Neural progenitor cell (in vitro differentiated cells): ENCODE results near the gene IGFLR1. TPM values are rescaled to one million over a fixed set of nuclear protein-coding genes. Genes with fewer than 3 reads are reported as not detected.
A peak's percentile ranks its signal among the peaks of the same experiment; 100 is the strongest.

Experiments
- DNase-seq: peaks from one replicate; pipeline ENCODE4 v3.0.0-alpha.2; 2016; ENCODE audit warnings: low spot score
- H2AFZ ChIP-seq: fragments of 200-600 bp; sonication (generic); replicated peaks from 2 replicates; pipeline ENCODE4 v1.6.1; 2016; ENCODE audit warnings: antibody characterized with exemption
- H3F3A ChIP-seq: fragments of 200-600 bp; sonication (generic); 2 replicates; pipeline ENCODE4 v1.6.1; 2016; ENCODE audit warnings: antibody characterized with exemption, low read depth
- H3K27ac ChIP-seq: fragments of 200-600 bp; sonication (generic); 2 replicates; pipeline ENCODE4 v1.5.1; 2016; ENCODE audit warnings: mild to moderate bottlenecking
- H3K27me3 ChIP-seq: fragments of 200-600 bp; sonication (generic); 2 replicates; pipeline ENCODE4 v1.6.1; 2016; ENCODE audit warnings: mild to moderate bottlenecking, moderate library complexity
- H3K36me3 ChIP-seq: fragments of 200-600 bp; sonication (generic); 2 replicates; pipeline ENCODE4 v1.5.1; 2016
- H3K4me1 ChIP-seq: fragments of 200-600 bp; sonication (generic); 2 replicates; pipeline ENCODE4 v1.6.1; 2016; ENCODE audit warnings: mixed run types
- H3K4me2 ChIP-seq: fragments of 200-600 bp; sonication (generic); 2 replicates; pipeline ENCODE4 v1.6.1; 2016
- H3K4me3 ChIP-seq: fragments of 200-600 bp; sonication (generic); 2 replicates; pipeline ENCODE4 v1.5.1; 2016
- H3K79me2 ChIP-seq: fragments of 200-600 bp; sonication (generic); 2 replicates; pipeline ENCODE4 v1.6.1; 2016; ENCODE audit warnings: low read depth
- H3K9ac ChIP-seq: fragments of 200-600 bp; sonication (generic); 2 replicates; pipeline ENCODE4 v1.6.1; 2016
- H3K9me3 ChIP-seq: fragments of 200-600 bp; sonication (generic); 2 replicates; pipeline ENCODE4 v1.5.1; 2016; ENCODE audit warnings: low read depth
- H4K20me1 ChIP-seq: fragments of 200-600 bp; sonication (generic); 2 replicates; pipeline ENCODE4 v1.6.1; 2016; ENCODE audit warnings: low read depth
- H3K27ac Mint-ChIP-seq: 3 replicates; pipeline ENCODE4 v1.8.0; 2021; ENCODE audit warnings: mixed read lengths
- H3K27me3 Mint-ChIP-seq: 2 replicates; pipeline ENCODE4 v1.8.0; 2022; ENCODE audit warnings: low read depth, mild to moderate bottlenecking, inconsistent platforms, moderate library complexity, mixed read lengths; ENCODE audit not compliant: insufficient read depth
- H3K36me3 Mint-ChIP-seq: 3 replicates; pipeline ENCODE4 v1.8.0; 2021; ENCODE audit warnings: mixed read lengths
- H3K4me1 Mint-ChIP-seq: 3 replicates; pipeline ENCODE4 v1.8.0; 2021; ENCODE audit warnings: mixed read lengths
- H3K4me3 Mint-ChIP-seq: 3 replicates; pipeline ENCODE4 v1.8.0; 2021; ENCODE audit warnings: mild to moderate bottlenecking, moderate library complexity, mixed read lengths
- H3K9me3 Mint-ChIP-seq: 3 replicates; pipeline ENCODE4 v1.8.0; 2020; ENCODE audit warnings: mixed read lengths
- CTCF ChIP-seq: fragments of 200-600 bp; sonication (generic); IDR thresholded peaks from 2 replicates; pipeline ENCODE4 v1.5.1; 2017; ENCODE audit warnings: antibody characterized with exemption, mild to moderate bottlenecking
- EZH2 ChIP-seq: fragments of 200-600 bp; sonication (generic); IDR thresholded peaks from 2 replicates; pipeline ENCODE4 v1.6.1; 2017; ENCODE audit warnings: antibody characterized with exemption, mild to moderate bottlenecking, moderate library complexity
- EZH2phosphoT487 ChIP-seq: fragments of 200-600 bp; sonication (generic); IDR thresholded peaks from 2 replicates; pipeline ENCODE4 v1.6.1; 2017; ENCODE audit warnings: antibody characterized with exemption
- total RNA-seq: library from RNA; depleted of rRNA; stranded (reverse); fragments of >200 nt; gene quantifications from 2 replicates; pipeline ENCODE4 v1.2.3, GENCODE V29; 2015; ENCODE audit warnings: low replicate concordance

Gene IGFLR1
- total RNA-seq, 1 donor from 2014 or later: 5.0 TPM

GRCh38 chr19:35748106-35749020 lies 6.1 kb upstream of the IGFLR1 start, which contains the start of gene LIN37:
Gene LIN37, plus strand, starts transcription at chr19:35748576. Its CDS starts 149 bp downstream, at chr19:35748725.
- H3K36me3 Mint-ChIP-seq: peaks cover 3% of the 10 kb centered on the region
- no peaks in the 10 kb centered on the region for H4K20me1 ChIP-seq
- no peak within 1 kb of the TSS for H3K27ac ChIP-seq
- H3K9me3 Mint-ChIP-seq: no peaks in the 10 kb centered on the region
- H3K9me3 ChIP-seq: no peaks in the 10 kb centered on the region
- peak within 1 kb of the TSS; percentile 42 for H3K27ac Mint-ChIP-seq
- H3K9ac ChIP-seq: peak within 1 kb of the TSS; percentile 21
- peaks cover 34% of the 10 kb centered on the region for H3K4me1 Mint-ChIP-seq
- no peaks in the 10 kb centered on the region for H3K4me1 ChIP-seq
- H3K4me3 Mint-ChIP-seq: peak within 1 kb of the TSS; percentile 96
- DNase-seq: peak; percentile 99
- peak within 1 kb of the TSS; percentile 82 for H3K4me2 ChIP-seq
- no peaks in the 10 kb centered on the region for H3K36me3 ChIP-seq
- H3K79me2 ChIP-seq: peaks cover 13% of the 10 kb centered on the region
- H3F3A ChIP-seq: peaks cover 14% of the 10 kb centered on the region
- no peaks in the 10 kb centered on the region for H3K27me3 ChIP-seq
- TF ChIP-seq EZH2 (no peak), EZH2phosphoT487 (no peak), CTCF (no peak)
- H2AFZ ChIP-seq: peak within 1 kb of the TSS; percentile 78
- peak within 1 kb of the TSS; percentile 76 for H3K4me3 ChIP-seq
- peaks cover 6% of the 10 kb centered on the region for H3K27me3 Mint-ChIP-seq

- H3K27me3 ChIP-seq: no peaks in the 10 kb centered on the region
- H3F3A ChIP-seq: peaks cover 25% of the 10 kb centered on the region
- H3K27me3 Mint-ChIP-seq: peaks cover 10% of the 10 kb centered on the region
- peak overlapping the region; percentile 96 for H3K4me3 Mint-ChIP-seq
- no peaks in the 10 kb centered on the region for H4K20me1 ChIP-seq
- no peak for TF ChIP-seq EZH2phosphoT487
- TF ChIP-seq EZH2: no peak
- no peak for TF ChIP-seq CTCF
- no peak overlapping the region for H2AFZ ChIP-seq
- no peaks in the 10 kb centered on the region for H3K36me3 ChIP-seq
- peak overlapping the region; percentile 68 for H3K9ac ChIP-seq
- H3K4me1 ChIP-seq: peaks cover 3% of the 10 kb centered on the region
- H3K79me2 ChIP-seq: peaks cover 13% of the 10 kb centered on the region
- H3K9me3 ChIP-seq: no peaks in the 10 kb centered on the region
- peaks cover 3% of the 10 kb centered on the region for H3K36me3 Mint-ChIP-seq
- H3K9me3 Mint-ChIP-seq: no peaks in the 10 kb centered on the region
- no peak for DNase-seq
- H3K27ac ChIP-seq: no peak overlapping the region
- peak overlapping the region; percentile 94 for H3K27ac Mint-ChIP-seq
- peak overlapping the region; percentile 88 for H3K4me2 ChIP-seq
- H3K4me3 ChIP-seq: peak overlapping the region; percentile 87
- H3K4me1 Mint-ChIP-seq: peaks cover 42% of the 10 kb centered on the region
Measured at GRCh38 chr19:35746531-35746930, 4.3 kb upstream of the IGFLR1 start.

DNA sequence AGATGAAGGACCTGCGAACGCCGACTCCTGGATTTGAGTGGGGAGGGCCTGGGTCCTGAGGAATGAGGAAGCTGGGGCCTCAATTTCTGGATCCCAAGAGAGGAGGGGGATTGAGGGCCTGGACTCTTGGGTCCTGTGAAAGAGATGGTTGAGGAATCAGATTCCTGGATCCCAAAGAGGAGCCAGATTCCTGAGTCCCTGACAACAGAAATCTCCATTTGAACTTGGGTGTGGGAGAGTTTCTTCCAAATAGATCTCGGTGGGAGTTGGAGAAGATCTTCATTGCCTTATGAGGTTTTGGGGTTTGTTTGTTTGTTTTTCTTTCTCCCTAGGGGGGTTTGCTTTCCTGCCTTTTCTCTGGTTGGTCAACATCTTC lies 3.8 kb upstream of the IGFLR1 start:
- Histone ChIP-seq H3K36me3 (no peaks in the 10 kb centered on the region), H2AFZ (no peak overlapping the region), H3K79me2 (peaks cover 13% of the 10 kb centered on the region), H3K9ac (peak overlapping the region; percentile 68), H3K4me2 (peak overlapping the region; percentile 88), H3K9me3 (no peaks in the 10 kb centered on the region), H3K27me3 (no peaks in the 10 kb centered on the region), H3K4me1 (peaks cover 5% of the 10 kb centered on the region), H3F3A (peaks cover 30% of the 10 kb centered on the region), H4K20me1 (no peaks in the 10 kb centered on the region), H3K27ac (no peak overlapping the region), H3K4me3 (peak overlapping the region; percentile 87)
- Mint-ChIP-seq H3K27ac (peak overlapping the region; percentile 94), H3K36me3 (peaks cover 3% of the 10 kb centered on the region), H3K9me3 (no peaks in the 10 kb centered on the region), H3K4me1 (peaks cover 42% of the 10 kb centered on the region), H3K4me3 (peak overlapping the region; percentile 96), H3K27me3 (peaks cover 10% of the 10 kb centered on the region)
- DNase-seq: no peak
- TF ChIP-seq EZH2 (no peak), EZH2phosphoT487 (no peak), CTCF (no peak)
